NCI-H1092 treated with DMSO at 0.1 percent for 48 hours (cell line): ENCODE data around the gene RPL18.

Experiments
- DNase-seq: peaks from one replicate; lab custom pipeline; 2025; lab: John Stamatoyannopoulos, UW

RPL18 gene

DNA sequence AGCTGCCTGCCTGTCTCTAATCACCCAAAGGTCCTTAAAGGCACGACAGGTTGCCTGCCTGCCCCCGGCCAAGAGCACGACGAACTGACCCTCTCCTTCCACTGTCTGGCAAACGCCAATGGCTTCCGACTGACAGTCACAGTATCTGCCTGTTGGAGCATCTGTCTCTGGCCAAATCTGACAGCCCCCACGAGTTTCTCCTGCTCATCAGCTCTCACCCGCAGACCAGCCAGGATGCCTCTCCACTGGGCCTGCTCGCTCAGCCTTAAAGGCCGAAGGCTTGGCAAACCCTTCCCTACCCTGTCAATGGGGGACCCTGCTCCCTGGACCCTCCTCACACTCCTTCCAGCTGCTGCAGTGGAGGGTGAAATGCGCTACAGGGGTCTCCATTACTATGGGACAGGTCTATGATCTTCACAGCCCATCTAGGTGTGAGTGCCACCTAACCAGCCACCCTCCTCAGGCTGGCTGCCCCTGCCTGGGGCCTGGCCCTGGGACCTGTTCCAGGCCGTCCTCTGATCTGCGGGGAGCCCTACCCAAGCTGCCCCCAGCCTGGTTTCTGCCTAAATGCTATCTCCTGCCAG, 5.0 kb downstream of the RPL18 start:
- DNase-seq = no peak

DNA sequence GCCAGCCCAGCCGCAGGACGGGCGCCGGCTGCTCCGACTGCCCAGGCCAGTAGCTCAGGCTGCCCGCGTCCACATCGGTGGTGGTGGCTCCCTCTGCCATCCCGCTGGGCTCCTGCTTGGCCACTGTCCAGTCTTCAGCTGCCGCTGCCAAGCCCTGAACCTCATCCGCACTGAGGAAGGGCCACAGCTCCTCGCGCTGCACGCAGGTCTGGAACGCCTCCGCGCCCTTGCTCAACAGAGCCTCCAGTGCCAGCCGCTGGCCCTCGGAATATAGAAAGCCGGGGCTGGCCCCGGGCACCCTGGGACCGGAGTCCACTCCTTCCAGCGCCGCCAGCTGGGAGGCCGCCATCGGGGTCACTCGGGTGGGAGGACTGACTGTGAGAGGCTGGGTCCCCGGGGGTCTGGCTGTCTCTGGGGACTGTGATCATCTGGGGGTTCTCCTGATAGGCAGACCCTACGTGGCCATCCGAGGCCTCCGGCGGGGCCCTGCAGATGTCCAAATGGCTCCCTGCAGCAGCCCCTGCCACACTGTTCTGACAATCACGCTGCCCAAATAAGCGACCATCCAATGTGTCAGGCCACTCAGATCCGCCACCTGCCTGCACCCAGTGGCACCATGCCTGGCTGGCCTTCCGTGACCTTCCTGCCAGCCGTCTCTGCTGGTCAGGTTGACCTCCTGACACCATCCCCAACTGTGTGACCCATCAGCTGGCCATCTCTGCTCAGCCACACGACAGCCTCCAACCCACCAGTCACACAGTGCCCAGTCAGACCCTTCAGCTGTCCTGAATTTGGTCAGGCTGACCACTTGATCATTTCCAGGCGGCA, 5.7 kb downstream of the RPL18 start:
- no peak for DNase-seq

DNA sequence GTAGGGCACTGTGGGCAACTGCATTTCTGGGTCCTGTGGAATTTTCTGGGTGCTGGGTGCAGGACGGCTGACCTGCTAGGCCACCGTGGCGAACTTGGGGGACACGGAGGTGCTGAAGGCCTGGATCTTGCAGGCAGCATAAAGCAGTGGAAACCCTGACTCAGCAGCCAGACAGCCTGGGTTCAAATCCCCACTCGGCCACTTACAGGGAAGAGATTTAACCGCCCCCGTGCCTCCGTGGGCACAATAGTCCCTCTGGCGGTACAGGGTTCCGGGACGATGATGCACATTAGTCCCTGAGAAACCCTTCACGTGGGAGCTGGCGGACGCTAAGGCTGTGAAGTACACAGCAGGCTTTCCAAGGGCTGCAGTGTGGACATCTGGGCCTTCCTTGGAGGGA, 7.1 kb downstream of the RPL18 start:
- DNase-seq = no peak

DNA sequence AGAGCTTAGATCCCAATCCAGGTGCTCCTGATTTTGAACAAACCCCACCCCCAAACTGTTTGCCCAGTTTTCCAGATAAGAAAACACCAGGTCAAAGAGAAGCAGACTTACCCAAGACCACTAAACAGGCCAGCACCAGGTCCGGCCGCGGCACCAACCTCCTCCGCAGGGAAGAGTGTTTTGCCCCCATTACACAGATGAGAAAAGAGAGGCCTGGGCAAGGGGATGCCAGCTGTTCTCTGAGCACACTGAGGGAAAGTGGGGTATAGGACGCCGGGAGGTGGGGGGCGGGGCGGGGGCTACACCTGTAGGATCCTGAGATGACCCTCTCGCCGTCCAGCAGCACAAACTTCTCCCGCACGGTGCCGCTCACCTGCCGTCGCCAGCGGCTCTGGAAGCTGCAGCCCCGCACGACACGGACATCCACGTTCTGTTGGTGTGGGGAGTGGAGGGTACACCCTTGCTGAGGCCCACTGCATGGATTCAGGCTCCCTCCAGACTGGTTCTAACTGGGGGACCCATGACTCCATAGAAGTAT, 9.3 kb downstream of the RPL18 start:
- DNase-seq = no peak

DNA sequence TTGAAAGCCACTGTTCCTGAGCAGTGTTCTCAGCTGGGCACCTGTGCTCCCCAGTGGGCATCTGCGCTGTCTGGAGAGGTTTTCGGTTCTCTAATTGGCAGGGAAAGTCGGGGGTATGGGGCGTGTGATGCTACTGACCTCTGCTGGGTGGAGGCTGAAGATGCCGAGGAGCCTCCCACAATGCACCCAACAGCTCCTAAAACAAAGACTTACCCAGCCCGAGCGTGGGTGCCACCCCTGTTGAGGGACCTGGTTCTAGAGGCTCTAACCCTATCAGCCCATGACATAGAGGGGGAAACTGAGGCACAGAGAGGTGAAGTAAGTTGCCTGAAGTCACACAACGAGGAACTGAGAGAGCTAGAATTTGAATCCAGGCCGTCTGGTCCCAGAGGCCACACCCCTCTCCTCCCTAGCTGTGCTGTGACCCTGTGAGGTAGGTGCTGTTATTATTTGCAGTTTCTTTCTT, 10.1 kb downstream of the RPL18 start:
- DNase-seq = peak; percentile 40

DNA sequence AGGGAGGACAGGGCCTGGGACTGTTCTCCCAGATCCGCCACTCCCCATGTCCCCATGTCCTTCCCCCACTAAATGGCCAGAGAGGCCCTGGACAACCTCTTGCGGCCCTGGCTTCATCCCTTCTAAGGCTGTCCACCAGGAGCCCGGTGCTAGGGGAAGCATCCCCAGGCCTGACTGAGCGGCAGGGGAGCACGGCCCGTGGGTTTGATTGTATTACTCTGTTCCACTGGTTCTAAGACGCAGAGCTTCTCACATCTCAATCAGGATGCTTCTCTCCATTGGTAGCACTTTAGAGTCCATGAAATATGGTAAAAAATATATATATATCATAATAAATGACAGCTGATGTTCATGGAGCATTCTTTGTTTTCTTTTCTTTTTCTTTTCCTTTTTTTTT, 11.6 kb downstream of the RPL18 start:
- DNase-seq = no peak

DNA sequence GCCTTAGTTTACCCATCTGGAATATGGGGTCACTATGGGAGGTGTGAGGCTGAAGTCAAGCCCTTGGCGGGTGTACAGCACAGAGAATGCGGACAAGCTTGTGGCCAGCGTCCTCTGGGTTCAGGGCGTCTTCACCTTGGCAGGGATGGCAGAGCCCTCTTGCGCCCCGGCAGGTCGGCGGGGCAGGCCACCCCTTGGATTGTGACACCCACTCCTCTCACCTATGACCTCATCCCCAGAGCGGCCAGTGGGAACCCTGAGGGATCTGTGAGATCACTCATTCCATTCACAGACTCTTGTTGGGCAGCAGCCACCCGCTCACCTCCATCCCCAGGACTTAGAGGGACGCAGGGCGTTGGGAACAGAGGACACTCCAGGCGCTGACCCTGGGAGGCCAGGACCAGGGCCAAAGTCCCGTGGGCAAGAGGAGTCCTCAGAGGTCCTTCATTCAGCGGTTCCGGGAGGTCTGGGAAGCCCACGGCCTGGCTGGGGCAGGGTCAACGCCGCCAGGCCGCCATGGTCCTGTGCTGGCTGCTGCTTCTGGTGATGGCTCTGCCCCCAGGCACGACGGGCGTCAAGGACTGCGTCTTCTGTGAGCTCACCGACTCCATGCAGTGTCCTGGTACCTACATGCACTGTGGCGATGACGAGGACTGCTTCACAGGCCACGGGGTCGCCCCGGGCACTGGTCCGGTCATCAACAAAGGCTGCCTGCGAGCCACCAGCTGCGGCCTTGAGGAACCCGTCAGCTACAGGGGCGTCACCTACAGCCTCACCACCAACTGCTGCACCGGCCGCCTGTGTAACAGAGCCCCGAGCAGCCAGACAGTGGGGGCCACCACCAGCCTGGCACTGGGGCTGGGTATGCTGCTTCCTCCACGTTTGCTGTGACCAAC, 12.3 kb downstream of the RPL18 start, which contains the start of gene SPACA4:
Gene SPACA4, plus strand, starts transcription at position 280 of the 896 bp plus-strand sequence. Its CDS starts 237 bp downstream, at position 517.
- no peak for DNase-seq

DNA sequence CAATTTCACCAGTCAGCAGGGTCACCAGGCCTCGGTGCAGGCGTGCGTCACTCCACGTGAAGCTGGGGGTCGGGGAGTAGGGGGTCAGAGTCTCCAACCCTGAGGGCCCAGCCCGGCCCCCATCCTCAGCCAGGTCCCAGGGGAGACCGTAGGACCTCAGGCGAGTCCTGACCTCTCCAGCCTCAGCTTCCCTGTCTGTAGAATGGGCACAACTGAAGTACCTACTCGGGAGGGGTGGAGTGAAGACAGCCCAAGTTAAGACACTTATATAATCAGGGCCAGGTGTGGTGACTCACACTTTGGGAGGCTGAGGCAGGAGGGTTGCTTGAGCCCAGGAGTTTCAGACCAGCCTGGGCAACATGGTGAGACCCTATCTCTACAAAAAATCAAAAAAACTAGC, 15.1 kb downstream of the RPL18 start:
- DNase-seq = no peak

DNA sequence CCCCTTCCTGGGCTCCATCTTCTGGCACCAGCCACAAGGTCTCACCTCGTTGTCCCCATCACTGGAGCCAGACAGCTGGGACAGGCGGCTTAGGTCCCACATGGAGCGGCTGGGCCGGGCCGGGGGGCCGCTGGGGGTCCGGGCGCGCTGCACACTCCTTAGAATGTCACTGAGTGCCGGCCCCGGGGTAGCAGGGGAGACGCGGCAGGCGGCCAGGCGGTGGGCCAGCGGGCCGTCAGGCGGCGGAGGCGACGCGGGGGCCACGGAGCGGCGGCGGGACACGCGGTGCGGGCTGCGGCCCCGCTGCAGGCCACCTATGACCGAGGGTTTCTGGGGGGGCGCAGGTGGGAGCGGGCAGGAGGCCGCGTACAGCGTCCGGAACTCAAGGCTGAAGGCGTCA, 15.5 kb downstream of the RPL18 start:
- DNase-seq = no peak

DNA sequence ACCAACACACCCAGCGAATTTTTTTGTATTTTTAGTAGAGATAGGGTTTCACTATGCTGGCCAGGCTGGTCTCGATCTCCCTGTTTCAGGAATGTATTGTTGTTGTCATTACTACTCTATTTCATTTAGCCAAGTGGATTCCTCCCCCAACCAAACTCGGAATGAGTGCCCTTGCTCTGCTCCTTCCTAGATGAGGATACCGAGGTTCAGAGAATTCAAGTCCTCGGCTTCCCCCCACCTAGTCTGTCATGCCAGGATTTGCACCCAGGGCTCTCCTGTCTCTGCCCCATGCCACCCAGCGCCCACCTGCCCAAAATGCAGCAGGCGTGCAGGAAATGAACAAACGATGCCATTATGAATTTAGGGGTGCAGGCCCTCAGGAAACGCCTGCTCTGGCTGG, 16.0 kb downstream of the RPL18 start:
- no peak for DNase-seq

DNA sequence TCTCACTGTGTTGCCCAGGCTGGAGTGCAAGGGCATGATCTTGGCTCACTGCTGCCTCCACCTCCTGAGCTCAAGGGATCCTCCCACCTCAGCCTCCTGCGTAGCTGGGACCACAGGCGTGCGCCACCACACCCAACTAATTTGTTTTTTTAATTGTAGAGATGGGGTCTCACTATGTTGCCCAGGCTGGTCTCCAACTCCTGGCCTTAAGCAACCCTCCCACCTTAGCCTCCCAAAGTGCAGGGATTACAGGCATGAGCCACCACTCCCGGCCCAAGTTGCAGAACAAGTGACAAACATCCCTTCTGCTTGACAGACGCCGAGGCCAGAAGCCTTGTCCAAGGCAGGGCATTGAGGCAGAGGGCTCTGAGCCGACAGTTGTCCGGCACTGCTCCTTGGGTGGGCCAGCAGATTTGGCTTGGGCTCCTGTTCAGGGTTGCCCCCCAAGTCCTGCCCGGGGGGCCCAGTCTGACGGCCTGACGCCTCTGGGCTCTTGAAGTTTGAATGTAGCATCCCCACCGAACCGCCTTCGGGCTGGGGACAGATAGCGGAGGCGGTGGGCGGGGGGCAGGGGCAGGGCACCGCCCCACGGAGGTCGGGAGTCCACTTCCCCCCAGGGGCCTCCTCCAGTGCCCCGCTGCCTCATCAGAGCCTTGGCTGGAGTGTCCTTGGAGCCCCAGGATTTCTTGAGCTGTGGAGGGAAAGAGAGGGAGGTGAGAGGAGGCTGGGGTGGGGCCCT, 18.1 kb downstream of the RPL18 start:
- DNase-seq = no peak

DNA sequence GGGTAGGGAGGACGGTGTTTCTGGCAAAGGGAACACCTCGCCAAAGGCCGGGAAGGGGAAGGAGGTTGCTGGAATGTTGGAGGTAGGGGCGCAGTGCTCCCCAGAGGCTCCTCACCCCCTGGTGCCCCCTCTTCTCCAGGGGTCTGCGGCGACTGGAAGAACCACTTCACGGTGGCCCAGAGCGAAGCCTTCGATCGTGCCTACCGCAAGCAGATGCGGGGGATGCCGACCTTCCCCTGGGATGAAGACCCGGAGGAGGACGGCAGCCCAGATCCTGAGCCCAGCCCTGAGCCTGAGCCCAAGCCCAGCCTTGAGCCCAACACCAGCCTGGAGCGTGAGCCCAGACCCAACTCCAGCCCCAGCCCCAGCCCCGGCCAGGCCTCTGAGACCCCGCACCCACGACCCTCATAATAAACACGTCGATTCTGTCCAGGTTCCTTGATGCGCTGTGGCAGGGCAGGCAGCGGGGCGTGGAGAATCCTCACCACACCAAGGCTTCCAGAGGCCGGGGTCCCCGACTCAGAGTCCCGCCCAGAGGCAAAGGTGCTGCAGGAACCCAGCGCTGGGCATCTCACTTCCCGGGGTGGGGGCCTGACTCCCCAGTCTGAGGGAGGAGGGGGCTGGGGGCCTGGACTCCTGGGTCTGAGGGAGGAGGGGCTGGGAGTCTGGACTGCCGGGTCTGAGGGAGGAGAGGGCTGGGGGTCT, 19.8 kb downstream of the RPL18 start:
- DNase-seq = no peak

DNA sequence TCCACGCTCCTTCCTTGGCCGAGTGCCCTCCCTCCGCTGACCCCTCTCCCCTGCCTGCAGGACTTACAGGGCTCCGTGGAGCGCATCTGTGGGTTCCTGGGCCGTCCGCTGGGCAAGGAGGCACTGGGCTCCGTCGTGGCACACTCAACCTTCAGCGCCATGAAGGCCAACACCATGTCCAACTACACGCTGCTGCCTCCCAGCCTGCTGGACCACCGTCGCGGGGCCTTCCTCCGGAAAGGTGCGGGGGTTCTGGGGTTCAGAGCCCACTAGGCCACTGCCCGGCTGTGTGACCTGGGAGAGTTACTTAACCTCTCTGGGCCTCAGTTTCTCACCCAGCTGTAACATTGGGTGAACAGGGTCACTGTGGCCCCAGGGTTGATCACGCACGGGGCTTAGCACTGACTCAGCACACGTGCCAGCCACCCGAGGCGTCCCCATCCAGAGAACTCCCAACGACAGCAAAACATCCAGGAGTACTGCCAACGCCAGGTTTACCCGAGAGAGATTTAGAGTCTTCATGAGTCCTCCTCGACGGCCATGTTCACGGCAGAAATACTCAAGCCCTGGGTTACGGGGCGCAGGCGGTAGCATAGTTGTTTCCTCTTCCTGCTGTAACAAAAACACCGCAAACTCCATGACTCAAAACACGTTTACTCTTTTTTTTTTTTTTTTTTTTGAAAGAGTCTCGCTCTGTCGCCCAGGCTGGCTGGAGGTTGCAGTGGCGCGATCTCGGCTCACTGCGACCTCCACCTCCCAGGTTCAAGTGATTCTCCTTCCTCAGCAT, 22.1 kb downstream of the RPL18 start:
- no peak for DNase-seq

DNA sequence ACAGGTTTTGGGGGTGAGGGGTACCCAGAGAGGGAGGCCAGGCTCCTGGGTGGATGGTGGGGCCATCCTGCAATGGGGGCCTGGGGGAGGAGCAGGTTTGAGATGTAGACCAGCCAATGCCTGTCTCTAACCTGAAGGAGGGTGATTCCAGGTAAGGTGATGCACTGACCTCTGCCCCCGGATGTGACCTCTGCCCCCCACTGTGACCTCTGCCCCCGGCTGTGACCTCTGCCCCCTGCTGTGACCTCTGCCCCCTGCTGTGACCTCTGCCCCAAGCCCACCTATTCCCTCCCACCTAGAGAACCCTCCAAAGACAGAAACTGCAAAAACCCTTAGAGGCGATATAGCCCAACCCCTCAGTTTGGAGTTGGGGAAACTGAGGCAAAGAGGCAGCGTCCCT, 22.7 kb downstream of the RPL18 start:
- DNase-seq = no peak

DNA sequence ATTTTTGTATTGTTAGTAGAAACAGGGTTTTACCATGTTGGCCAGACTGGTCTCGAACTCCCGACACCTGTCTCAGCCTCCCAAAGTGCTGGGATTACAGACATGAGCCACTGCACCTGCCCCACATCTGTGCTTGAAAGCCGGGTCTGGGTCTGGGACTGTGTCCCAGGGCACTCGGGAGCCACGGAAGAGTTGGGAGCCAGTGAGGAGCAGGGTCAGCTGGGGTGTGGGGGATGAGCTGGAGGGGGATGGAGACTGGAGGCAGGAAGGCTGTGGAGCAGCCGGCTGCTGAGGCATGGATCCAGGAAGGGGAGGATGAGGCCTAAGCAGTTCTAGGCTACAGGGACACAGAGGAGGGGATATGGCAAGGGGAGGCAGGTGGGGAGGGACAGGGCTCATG, 23.1 kb downstream of the RPL18 start:
- DNase-seq = no peak

DNA sequence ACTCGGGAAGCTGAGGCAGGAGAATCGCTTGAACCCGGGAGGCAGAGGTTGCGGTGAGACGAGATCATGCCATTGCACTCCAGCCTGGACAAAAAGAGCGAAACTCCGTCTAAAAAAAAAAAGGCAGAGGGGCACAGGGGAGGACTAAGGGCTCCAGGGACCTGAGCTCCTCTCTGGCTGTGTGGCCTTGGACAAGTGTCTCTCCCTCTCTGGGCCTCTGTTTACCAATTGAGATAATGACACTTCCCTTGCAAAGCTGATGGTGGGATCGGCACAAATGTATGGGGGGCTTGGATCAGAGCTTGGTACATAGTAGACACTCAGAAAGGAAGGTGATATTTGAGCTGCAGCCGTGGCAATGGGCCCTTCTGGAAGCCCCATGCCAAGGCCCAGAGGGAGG, 23.8 kb downstream of the RPL18 start:
- no peak for DNase-seq

DNA sequence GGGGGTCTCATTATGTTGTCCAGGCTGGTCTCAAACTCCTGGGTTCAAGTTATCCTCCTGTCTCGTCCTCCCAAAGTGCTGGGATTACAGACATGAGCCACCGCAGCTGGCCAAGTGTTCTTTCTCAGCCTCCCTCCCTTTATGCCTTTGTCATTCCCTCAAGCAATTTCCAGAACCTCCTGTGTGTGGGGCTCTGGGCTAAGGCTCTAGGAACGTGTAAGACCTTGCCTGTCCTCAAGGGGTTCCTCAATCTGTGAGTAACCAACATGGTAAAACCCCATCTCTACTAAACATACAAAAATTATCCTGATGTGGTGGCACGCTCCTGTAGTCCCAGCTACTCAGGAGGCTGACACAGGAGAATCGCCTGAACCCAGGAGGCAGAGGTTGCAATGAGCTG, 28.0 kb downstream of the RPL18 start:
- no peak for DNase-seq

DNA sequence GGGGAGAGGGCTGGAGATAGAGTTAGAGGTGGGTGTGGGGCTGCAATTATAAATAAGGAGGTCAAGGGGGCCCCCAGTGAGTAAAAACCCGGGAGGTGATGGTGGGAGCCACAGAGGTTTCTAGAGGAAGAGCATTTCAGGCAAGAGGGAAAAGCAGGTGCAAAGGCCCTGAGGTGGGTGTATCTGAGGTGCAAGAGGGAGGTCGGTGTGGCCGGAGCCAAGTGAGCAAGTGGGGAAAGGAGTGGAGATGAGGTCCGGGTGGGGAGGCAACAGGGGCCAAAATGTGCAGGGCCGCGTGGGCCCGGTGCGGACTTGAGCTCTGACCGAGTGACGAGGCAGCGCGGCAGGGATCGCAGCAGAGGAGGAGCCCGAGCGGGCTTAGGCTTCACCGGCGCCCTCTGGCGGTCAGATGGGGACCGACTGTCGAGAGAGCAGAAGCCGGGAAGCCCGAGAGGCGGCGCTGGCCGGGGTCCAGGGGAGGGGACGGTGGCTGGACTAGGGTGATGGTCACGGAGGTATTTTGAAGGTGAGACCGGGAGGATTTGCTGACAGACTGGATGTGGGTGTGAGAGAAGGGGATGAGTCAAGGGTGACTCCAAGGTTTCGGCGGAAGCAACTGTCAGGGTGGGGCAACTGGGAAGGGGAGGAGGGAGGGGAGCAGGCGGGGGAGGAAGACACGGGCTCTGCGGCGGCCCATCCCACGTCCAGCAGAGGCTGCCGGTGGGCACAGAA, 30.1 kb downstream of the RPL18 start:
- peak; percentile 34 for DNase-seq

DNA sequence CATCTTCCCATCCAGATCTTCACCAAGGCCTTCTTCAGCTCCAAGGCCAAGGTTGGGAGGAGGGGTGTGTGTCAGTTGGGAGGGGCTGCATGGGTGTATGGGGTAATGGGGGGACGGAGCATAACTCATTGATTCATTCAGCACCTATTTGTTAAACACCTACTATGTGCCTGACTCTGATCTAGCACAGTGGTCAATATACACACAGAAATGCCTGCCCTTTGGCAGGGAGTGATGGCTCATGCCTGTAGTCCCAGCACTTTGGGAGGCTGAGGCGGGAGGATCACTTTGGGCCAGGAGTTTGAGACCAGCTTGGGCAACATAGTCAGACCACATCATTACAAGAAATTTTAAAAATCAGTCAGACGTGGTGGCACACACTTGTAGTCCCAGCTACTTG, 31.6 kb downstream of the RPL18 start:
- no peak for DNase-seq

DNA sequence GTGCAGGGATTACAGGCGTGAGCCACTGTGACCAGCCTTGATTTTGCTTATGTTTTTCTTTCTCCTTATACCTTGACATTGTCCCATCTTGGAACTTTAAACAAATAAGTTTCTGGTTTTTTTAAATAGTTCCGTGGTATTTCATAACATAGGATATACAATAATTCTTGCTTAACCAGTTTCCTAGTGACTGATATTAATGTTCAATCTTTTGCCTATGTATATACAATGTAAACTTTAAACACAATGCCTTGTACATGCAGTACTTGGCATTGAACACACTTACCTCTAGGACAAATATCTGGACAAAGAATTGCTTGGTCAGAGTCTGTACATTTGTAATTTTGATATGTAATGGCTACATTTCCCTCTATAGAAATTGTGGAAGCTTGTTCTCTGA, 36.8 kb downstream of the RPL18 start:
- no peak for DNase-seq
